ENCODE data around the gene DDX25. TPM values are rescaled to one million over a fixed set of nuclear protein-coding genes. Genes with fewer than 3 reads are reported as not detected.

The DDX25 gene
- total RNA-seq, 1 experiment from 2014 or later, result not detected

DNA sequence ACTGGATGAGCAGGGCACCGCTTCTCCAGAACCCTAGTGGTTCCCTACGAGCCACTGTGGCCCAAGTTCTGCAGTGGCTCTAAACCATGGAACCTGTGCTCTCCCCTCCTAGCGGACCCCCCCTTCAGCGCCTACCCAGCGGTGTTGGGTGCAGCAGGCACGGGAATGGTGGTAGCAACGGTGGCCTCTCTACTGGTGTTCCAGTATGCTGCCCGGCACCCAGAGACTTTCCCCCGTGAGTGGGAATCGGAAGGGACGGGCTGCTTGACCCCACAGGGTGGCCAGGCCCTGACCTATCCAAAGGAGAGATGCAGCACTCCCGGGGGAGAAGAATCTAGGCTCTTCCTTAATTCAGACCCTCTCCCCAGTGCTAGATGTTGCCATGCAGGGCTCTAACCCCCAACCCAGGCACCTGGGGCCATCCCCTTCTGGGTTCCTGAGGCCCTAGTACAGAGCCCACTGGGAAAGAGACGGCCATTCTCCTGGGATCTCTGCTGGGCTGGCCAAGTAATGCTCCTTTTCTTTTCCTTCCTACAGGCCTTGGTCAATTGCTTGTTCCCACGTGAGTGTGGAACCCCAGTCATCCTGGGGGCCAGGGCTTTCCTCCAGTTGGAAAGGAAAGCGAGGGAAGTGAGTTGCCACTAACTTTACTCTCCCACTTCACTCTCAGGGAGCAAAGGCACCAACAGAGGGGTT, 50.8 kb downstream of the DDX25 start:
- Histone ChIP-seq H3F3A (ENCODE audit: low read length, unreplicated experiment) (no peaks in the 10 kb centered on the region), H4K20me1 (ENCODE audit: low read length) (no peaks in the 10 kb centered on the region), H2AFZ (ENCODE audit: low read length) (no peak overlapping the region), H3K36me3 (ENCODE audit: low read depth, low read length) (no peaks in the 10 kb centered on the region), H3K4me3 (ENCODE audit: low read length) (no peak overlapping the region), H3K4me1 (ENCODE audit: insufficient read depth, low read length) (peaks cover 10% of the 10 kb centered on the region), H3K9ac (ENCODE audit: low read length) (no peak overlapping the region), H3K9me3 (ENCODE audit: low read length) (no peaks in the 10 kb centered on the region), H3K4me2 (ENCODE audit: low read length) (no peak overlapping the region), H3K79me2 (ENCODE audit: low read length) (no peaks in the 10 kb centered on the region), H3K9me2 (replicated peaks; ENCODE audit: low read length) (no peaks in the 10 kb centered on the region), H3K27me3 (ENCODE audit: low read length) (no peaks in the 10 kb centered on the region), H3K27ac (ENCODE audit: low read length) (no peak overlapping the region)
- no peak for DNase-seq
- TF ChIP-seq, protein P1, sequence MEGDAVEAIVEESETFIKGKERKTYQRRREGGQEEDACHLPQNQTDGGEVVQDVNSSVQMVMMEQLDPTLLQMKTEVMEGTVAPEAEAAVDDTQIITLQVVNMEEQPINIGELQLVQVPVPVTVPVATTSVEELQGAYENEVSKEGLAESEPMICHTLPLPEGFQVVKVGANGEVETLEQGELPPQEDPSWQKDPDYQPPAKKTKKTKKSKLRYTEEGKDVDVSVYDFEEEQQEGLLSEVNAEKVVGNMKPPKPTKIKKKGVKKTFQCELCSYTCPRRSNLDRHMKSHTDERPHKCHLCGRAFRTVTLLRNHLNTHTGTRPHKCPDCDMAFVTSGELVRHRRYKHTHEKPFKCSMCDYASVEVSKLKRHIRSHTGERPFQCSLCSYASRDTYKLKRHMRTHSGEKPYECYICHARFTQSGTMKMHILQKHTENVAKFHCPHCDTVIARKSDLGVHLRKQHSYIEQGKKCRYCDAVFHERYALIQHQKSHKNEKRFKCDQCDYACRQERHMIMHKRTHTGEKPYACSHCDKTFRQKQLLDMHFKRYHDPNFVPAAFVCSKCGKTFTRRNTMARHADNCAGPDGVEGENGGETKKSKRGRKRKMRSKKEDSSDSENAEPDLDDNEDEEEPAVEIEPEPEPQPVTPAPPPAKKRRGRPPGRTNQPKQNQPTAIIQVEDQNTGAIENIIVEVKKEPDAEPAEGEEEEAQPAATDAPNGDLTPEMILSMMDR (conservative IDR thresholded peaks at IDR 0.05; ENCODE audit: low read depth, low read length), result no peak
- TF ChIP-seq EZH2phosphoT487 (IDR thresholded peaks at IDR 0.05; ENCODE audit: borderline replicate concordance, low read length), result no peak
- no peak for TF ChIP-seq EZH2 (IDR thresholded peaks at IDR 0.05; ENCODE audit: low read length, unreplicated experiment)
- ChIA-PET CTCF (no interaction called here), POLR2A (ENCODE audit: unreplicated experiment) (no interaction called here)
- no TSS peak for BruUV-seq (replicated peaks)
- intact Hi-C loops (cut with micrococcal nuclease), result no loop called here
- ATAC-seq, result no peak

DNA sequence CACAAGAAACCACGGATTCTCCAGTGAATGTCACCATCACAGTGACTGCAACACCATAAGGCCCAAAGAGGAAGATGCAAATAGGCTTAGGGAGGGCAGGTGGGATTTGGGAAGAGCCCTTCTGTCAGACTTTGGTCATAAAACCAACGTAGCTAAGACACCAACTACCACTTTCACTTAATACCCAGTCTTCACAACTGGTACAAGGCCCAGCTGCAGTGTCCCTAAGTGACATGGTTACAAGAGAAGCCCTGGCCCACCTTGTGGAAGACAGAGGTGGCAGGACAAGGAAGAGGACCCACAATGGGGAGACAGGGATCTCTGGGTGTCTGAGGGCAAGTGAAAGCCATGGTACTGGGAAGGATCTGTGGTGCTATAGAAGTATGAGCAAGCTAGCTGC, 51.5 kb downstream of the DDX25 start:
- DNase-seq, result no peak
- ATAC-seq, result no peak
- TF ChIP-seq, protein P1 (conservative IDR thresholded peaks at IDR 0.05; ENCODE audit: low read depth, low read length), result no peak
- TF ChIP-seq EZH2phosphoT487 (IDR thresholded peaks at IDR 0.05; ENCODE audit: borderline replicate concordance, low read length) (no peak), EZH2 (IDR thresholded peaks at IDR 0.05; ENCODE audit: low read length, unreplicated experiment) (no peak)
- H3F3A ChIP-seq (ENCODE audit: low read length, unreplicated experiment), result no peaks in the 10 kb centered on the region
- ChIA-PET CTCF (no interaction called here), POLR2A (ENCODE audit: unreplicated experiment) (no interaction called here)
- intact Hi-C loops (cut with micrococcal nuclease), result no loop called here
- no peak overlapping the region for H3K9ac ChIP-seq (ENCODE audit: low read length)
- H3K79me2 ChIP-seq (ENCODE audit: low read length), result no peaks in the 10 kb centered on the region
- H3K9me2 ChIP-seq (replicated peaks; ENCODE audit: low read length), result no peaks in the 10 kb centered on the region
- peaks cover 10% of the 10 kb centered on the region for H3K4me1 ChIP-seq (ENCODE audit: insufficient read depth, low read length)
- H3K27ac ChIP-seq (ENCODE audit: low read length), result no peak overlapping the region
- H2AFZ ChIP-seq (ENCODE audit: low read length), result no peak overlapping the region
- BruUV-seq (replicated peaks), result no TSS peak
- no peaks in the 10 kb centered on the region for H3K9me3 ChIP-seq (ENCODE audit: low read length)
- no peak overlapping the region for H3K4me2 ChIP-seq (ENCODE audit: low read length)
- H3K4me3 ChIP-seq (ENCODE audit: low read length), result no peak overlapping the region
- no peaks in the 10 kb centered on the region for H4K20me1 ChIP-seq (ENCODE audit: low read length)
- no peaks in the 10 kb centered on the region for H3K36me3 ChIP-seq (ENCODE audit: low read depth, low read length)
- H3K27me3 ChIP-seq (ENCODE audit: low read length), result no peaks in the 10 kb centered on the region

DNA sequence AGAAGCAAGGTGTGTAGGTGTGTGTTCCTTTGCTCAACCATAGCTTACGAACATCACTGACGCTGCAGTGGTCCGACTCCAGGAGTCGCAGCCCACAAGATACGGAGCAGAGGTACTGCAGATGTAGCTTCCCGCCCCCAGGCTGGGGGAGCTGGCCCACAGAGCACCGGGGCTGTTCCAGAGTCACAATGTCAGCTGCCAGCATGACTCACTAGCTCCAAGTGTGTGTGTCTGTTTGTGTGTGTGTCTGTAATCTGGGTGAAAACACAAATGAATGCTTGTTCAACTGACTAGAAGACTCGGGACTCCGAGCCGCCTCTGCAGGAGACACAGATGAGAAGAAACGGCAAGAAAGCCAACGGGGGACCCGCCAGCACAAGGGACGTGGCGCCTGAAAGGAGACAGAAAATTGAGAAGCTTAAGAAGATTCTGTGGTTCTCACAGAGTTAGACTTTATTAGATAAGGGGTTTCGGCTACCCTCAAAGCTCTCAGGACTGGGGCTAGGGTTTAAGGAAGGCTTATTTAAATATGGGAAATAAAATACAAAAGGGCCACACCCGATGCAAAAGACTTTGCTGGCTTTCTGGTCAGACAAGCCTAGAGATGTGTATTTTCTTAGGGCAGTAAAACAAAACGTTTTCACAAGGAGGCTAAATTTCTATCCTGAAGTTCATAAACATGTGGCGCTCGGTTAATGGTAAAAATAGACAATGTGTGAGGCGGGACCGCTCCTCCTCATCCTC, 52.3 kb downstream of the DDX25 start:
- Histone ChIP-seq H3K36me3 (ENCODE audit: low read depth, low read length) (no peaks in the 10 kb centered on the region), H4K20me1 (ENCODE audit: low read length) (no peaks in the 10 kb centered on the region), H3K27me3 (ENCODE audit: low read length) (no peaks in the 10 kb centered on the region), H3K27ac (ENCODE audit: low read length) (no peak overlapping the region), H3K9me2 (replicated peaks; ENCODE audit: low read length) (no peaks in the 10 kb centered on the region), H3K4me2 (ENCODE audit: low read length) (no peak overlapping the region), H3F3A (ENCODE audit: low read length, unreplicated experiment) (no peaks in the 10 kb centered on the region), H3K4me3 (ENCODE audit: low read length) (no peak overlapping the region), H2AFZ (ENCODE audit: low read length) (no peak overlapping the region), H3K9me3 (ENCODE audit: low read length) (no peaks in the 10 kb centered on the region), H3K4me1 (ENCODE audit: insufficient read depth, low read length) (peaks cover 10% of the 10 kb centered on the region), H3K79me2 (ENCODE audit: low read length) (no peaks in the 10 kb centered on the region), H3K9ac (ENCODE audit: low read length) (no peak overlapping the region)
- intact Hi-C loops (cut with micrococcal nuclease), result no loop called here
- ATAC-seq, result no peak
- no peak for DNase-seq
- no TSS peak for BruUV-seq (replicated peaks)
- TF ChIP-seq EZH2 (IDR thresholded peaks at IDR 0.05; ENCODE audit: low read length, unreplicated experiment) (no peak), EZH2phosphoT487 (IDR thresholded peaks at IDR 0.05; ENCODE audit: borderline replicate concordance, low read length) (no peak)
- TF ChIP-seq, protein P1 (conservative IDR thresholded peaks at IDR 0.05; ENCODE audit: low read depth, low read length), result no peak
- ChIA-PET POLR2A (ENCODE audit: unreplicated experiment) (no interaction called here), CTCF (no interaction called here)
